Prostate gland (tissue), 2 donors: ENCODE data around the gene SUPT3H.

Experiments
- POLR2A ChIP-seq: fragments of 450-650 bp; IDR thresholded peaks from one replicate; pipeline ENCODE4 v1.6.1; 2016; ENCODE audit warnings: antibody characterized with exemption, mild to moderate bottlenecking
- TF ChIP-seq, protein P1 (sequence below), 4 experiments: fragments of 200-600 bp in 2 of 4; fragments of 450-650 bp in 2 of 4; sonication (generic) in 2 of 4; IDR thresholded peaks; 1 replicate in 3 of 4; 2 replicates in 1 of 4; pipeline ENCODE4 v1.5.1; 2016 to 2019; ENCODE audit warnings: antibody characterized with exemption in 4 of 4, mild to moderate bottlenecking in 2 of 4, moderate library complexity in 2 of 4

- TF ChIP-seq, protein P1, sequence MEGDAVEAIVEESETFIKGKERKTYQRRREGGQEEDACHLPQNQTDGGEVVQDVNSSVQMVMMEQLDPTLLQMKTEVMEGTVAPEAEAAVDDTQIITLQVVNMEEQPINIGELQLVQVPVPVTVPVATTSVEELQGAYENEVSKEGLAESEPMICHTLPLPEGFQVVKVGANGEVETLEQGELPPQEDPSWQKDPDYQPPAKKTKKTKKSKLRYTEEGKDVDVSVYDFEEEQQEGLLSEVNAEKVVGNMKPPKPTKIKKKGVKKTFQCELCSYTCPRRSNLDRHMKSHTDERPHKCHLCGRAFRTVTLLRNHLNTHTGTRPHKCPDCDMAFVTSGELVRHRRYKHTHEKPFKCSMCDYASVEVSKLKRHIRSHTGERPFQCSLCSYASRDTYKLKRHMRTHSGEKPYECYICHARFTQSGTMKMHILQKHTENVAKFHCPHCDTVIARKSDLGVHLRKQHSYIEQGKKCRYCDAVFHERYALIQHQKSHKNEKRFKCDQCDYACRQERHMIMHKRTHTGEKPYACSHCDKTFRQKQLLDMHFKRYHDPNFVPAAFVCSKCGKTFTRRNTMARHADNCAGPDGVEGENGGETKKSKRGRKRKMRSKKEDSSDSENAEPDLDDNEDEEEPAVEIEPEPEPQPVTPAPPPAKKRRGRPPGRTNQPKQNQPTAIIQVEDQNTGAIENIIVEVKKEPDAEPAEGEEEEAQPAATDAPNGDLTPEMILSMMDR (IDR thresholded peaks at IDR 0.05) = no peak
- no peak for TF ChIP-seq POLR2A
These were observed 299.3 kb downstream of the SUPT3H start for GRCh38 chr6:45078432-45078831.
